ENCODE measurements around the gene INO80.

GRCh38 chr15:41125931-41126642 is 10.0 kb upstream of the INO80 start:
- no peak for TF ChIP-seq CTCF (IDR thresholded peaks at IDR 0.05)
- no peak for TF ChIP-seq POLR2A (IDR thresholded peaks at IDR 0.05)

All from prostate gland (tissue), 2 donors.